ENCODE data around the gene RPS6KC1. TPM values are rescaled to one million over a fixed set of nuclear protein-coding genes. Genes with fewer than 3 reads are reported as not detected.
A peak's percentile ranks its signal among the peaks of the same experiment; 100 is the strongest.
"Not testable (repeated sequence)": the region's sequence is repeated elsewhere in the genome, so short reads cannot be mapped to it uniquely, and the experiment has no call there.

RPS6KC1 gene
- total and polyA plus RNA-seq, 5 experiments from 2014 or later: 5.1 to 15.6 (median 5.9) TPM

- H3K27ac Mint-ChIP-seq: no peak overlapping the region
- no peak for ATAC-seq
- peaks cover 4 to 50% (median 26%) of the 10 kb centered on the region in 3 donors for H3K36me3 Mint-ChIP-seq
- peaks cover 0 to 4% (median 0%) of the 10 kb centered on the region in 9 donors for H3K9me3 Mint-ChIP-seq
- H3K4me1 Mint-ChIP-seq: peaks cover 0 to 3% (median 0%) of the 10 kb centered on the region in 4 donors
- no peak for DNase-seq
- POLR2A ChIA-PET: no interaction called here
- H3K4me3 Mint-ChIP-seq: no peak overlapping the region
- no peaks in the 10 kb centered on the region for H3K27me3 Mint-ChIP-seq
Observed at GRCh38 chr1:213099682-213100399, 48.8 kb downstream of the RPS6KC1 start.

- peaks cover 0 to 48% (median 21%) of the 10 kb centered on the region in 3 donors for H3K36me3 Mint-ChIP-seq
- POLR2A ChIA-PET, H3K27ac Mint-ChIP-seq, DNase-seq, H3K9me3 Mint-ChIP-seq, H3K27me3 Mint-ChIP-seq, H3K4me3 Mint-ChIP-seq, ATAC-seq, H3K4me1 Mint-ChIP-seq: not testable (repeated sequence)
Observed at GRCh38 chr1:213100565-213100964, 49.5 kb downstream of the RPS6KC1 start.

GRCh38 chr1:213103377-213104306 lies 52.6 kb downstream of the RPS6KC1 start:
- no peak overlapping the region for H3K27ac Mint-ChIP-seq
- H3K4me1 Mint-ChIP-seq: peaks cover 0 to 2% (median 0%) of the 10 kb centered on the region in 4 donors
- ATAC-seq (no peak), DNase-seq (no peak)
- POLR2A ChIA-PET: no interaction called here
- H3K9me3 Mint-ChIP-seq: peaks cover 0 to 10% (median 0%) of the 10 kb centered on the region in 9 donors
- H3K27me3 Mint-ChIP-seq: no peaks in the 10 kb centered on the region
- no peak overlapping the region for H3K4me3 Mint-ChIP-seq
- H3K36me3 Mint-ChIP-seq: peaks cover 5 to 38% (median 19%) of the 10 kb centered on the region in 3 donors

GRCh38 chr1:213104604-213105003 lies 53.6 kb downstream of the RPS6KC1 start:
- DNase-seq: no peak
- ATAC-seq: no peak
- Mint-ChIP-seq H3K36me3 (peaks cover 5 to 36% (median 20%) of the 10 kb centered on the region in 3 donors), H3K4me1 (peaks cover 0 to 3% (median under 1%) of the 10 kb centered on the region in 4 donors), H3K27ac (no peak overlapping the region), H3K27me3 (no peaks in the 10 kb centered on the region), H3K4me3 (no peak overlapping the region), H3K9me3 (peaks cover 0 to 10% (median 0%) of the 10 kb centered on the region in 9 donors)
- POLR2A ChIA-PET: no interaction called here

GRCh38 chr1:213106298-213106697 lies 55.3 kb downstream of the RPS6KC1 start:
- no peak overlapping the region for H3K4me3 Mint-ChIP-seq
- ATAC-seq (no peak), DNase-seq (no peak)
- no peak overlapping the region for H3K27ac Mint-ChIP-seq
- POLR2A ChIA-PET: no interaction called here
- peaks cover 9 to 15% (median 11%) of the 10 kb centered on the region in 4 donors for H3K4me1 Mint-ChIP-seq
- no peaks in the 10 kb centered on the region for H3K27me3 Mint-ChIP-seq
- peaks cover 5 to 25% (median 15%) of the 10 kb centered on the region in 3 donors for H3K36me3 Mint-ChIP-seq
- H3K9me3 Mint-ChIP-seq: peaks cover 0 to 6% (median 0%) of the 10 kb centered on the region in 9 donors

- Mint-ChIP-seq H3K27ac (no peak overlapping the region), H3K27me3 (no peaks in the 10 kb centered on the region), H3K4me3 (no peak overlapping the region), H3K36me3 (peaks cover 5 to 18% (median 15%) of the 10 kb centered on the region in 3 donors), H3K4me1 (peaks cover 11 to 22% (median 16%) of the 10 kb centered on the region in 4 donors), H3K9me3 (peaks cover 0 to 6% (median 2%) of the 10 kb centered on the region in 9 donors)
- DNase-seq: no peak
- ATAC-seq: no peak
- POLR2A ChIA-PET: no interaction called here
Observed at GRCh38 chr1:213107613-213108012, 56.6 kb downstream of the RPS6KC1 start.

- ATAC-seq (peak in 1 of 2 donors; percentile 43), DNase-seq (peak in 2 of 10 donors; percentile 4 to 12)
- H3K4me3 Mint-ChIP-seq: peak overlapping the region in 1 of 10 donors; percentile 18
- H3K27me3 Mint-ChIP-seq: no peaks in the 10 kb centered on the region
- peaks cover 5 to 16% (median 15%) of the 10 kb centered on the region in 3 donors for H3K36me3 Mint-ChIP-seq
- H3K9me3 Mint-ChIP-seq: peaks cover 0 to 6% (median 2%) of the 10 kb centered on the region in 9 donors
- H3K4me1 Mint-ChIP-seq: peaks cover 11 to 22% (median 16%) of the 10 kb centered on the region in 4 donors
- peak overlapping the region in 3 of 10 donors; percentile 7 to 76 (median 15) for H3K27ac Mint-ChIP-seq
- POLR2A ChIA-PET: no interaction called here
Observed at GRCh38 chr1:213110349-213111300, 59.6 kb downstream of the RPS6KC1 start.

GRCh38 chr1:213111502-213111901 lies 60.5 kb downstream of the RPS6KC1 start:
- no peak overlapping the region for H3K27ac Mint-ChIP-seq
- no peak for DNase-seq
- POLR2A ChIA-PET: no interaction called here

GRCh38 chr1:213112723-213113122 lies 61.7 kb downstream of the RPS6KC1 start:
- DNase-seq, H3K27me3 Mint-ChIP-seq, POLR2A ChIA-PET, H3K4me3 Mint-ChIP-seq, H3K36me3 Mint-ChIP-seq, H3K27ac Mint-ChIP-seq, H3K9me3 Mint-ChIP-seq, ATAC-seq: not testable (repeated sequence)
- H3K4me1 Mint-ChIP-seq: peaks cover 11 to 22% (median 16%) of the 10 kb centered on the region in 4 donors

More at GRCh38 chr1:213111502-213111901, 60.5 kb downstream of the RPS6KC1 start:
- H3K9me3 Mint-ChIP-seq: peaks cover 0 to 6% (median 2%) of the 10 kb centered on the region in 9 donors
- H3K27me3 Mint-ChIP-seq: no peaks in the 10 kb centered on the region
- H3K4me3 Mint-ChIP-seq: no peak overlapping the region
- ATAC-seq: no peak
- H3K36me3 Mint-ChIP-seq: peaks cover 5 to 12% (median 9%) of the 10 kb centered on the region in 3 donors
- peaks cover 11 to 22% (median 16%) of the 10 kb centered on the region in 4 donors for H3K4me1 Mint-ChIP-seq

GRCh38 chr1:213117699-213118180 lies 66.7 kb downstream of the RPS6KC1 start:
- H3K27me3 Mint-ChIP-seq, H3K27ac Mint-ChIP-seq, DNase-seq, H3K4me1 Mint-ChIP-seq, H3K9me3 Mint-ChIP-seq, ATAC-seq, H3K36me3 Mint-ChIP-seq, POLR2A ChIA-PET, H3K4me3 Mint-ChIP-seq: not testable (repeated sequence)

GRCh38 chr1:213119794-213120193 lies 68.8 kb downstream of the RPS6KC1 start:
- H3K4me3 Mint-ChIP-seq: no peak overlapping the region
- H3K27ac Mint-ChIP-seq: peak overlapping the region in 1 of 10 donors; percentile 56
- H3K4me1 Mint-ChIP-seq: peaks cover 0 to 4% (median 2%) of the 10 kb centered on the region in 4 donors
- ATAC-seq (no peak), DNase-seq (no peak)
- peaks cover 0 to 4% (median 0%) of the 10 kb centered on the region in 3 donors for H3K36me3 Mint-ChIP-seq
- POLR2A ChIA-PET: no interaction called here
- H3K27me3 Mint-ChIP-seq: no peaks in the 10 kb centered on the region
- H3K9me3 Mint-ChIP-seq: no peaks in the 10 kb centered on the region

GRCh38 chr1:213120386-213120785 lies 69.3 kb downstream of the RPS6KC1 start:
- H3K4me1 Mint-ChIP-seq: peaks cover 0 to 4% (median under 1%) of the 10 kb centered on the region in 4 donors
- ATAC-seq (no peak), DNase-seq (no peak)
- H3K36me3 Mint-ChIP-seq: peaks cover 0 to 4% (median 0%) of the 10 kb centered on the region in 3 donors
- H3K27ac Mint-ChIP-seq: peak overlapping the region in 3 of 10 donors; percentile 13 to 56 (median 23)
- H3K27me3 Mint-ChIP-seq: no peaks in the 10 kb centered on the region
- no peaks in the 10 kb centered on the region for H3K9me3 Mint-ChIP-seq
- POLR2A ChIA-PET: no interaction called here
- no peak overlapping the region for H3K4me3 Mint-ChIP-seq
